Astrocyte (in vitro differentiated cells and primary cell): ENCODE results near the gene BLOC1S4.

Source experiments
- EZH2 ChIP-seq: IDR thresholded peaks from 2 replicates; pipeline ENCODE4 v1.6.1; 2012; ENCODE audit warnings: mild to moderate bottlenecking, low read length, inconsistent platforms; ENCODE audit not compliant: insufficient read depth
- TF ChIP-seq, protein P1 (sequence below): IDR thresholded peaks from 2 replicates; pipeline ENCODE4 v1.5.1; 2011; ENCODE audit warnings: low read depth, mild to moderate bottlenecking, inconsistent platforms, low read length, moderate library complexity; ENCODE audit not compliant: insufficient read depth

DNA sequence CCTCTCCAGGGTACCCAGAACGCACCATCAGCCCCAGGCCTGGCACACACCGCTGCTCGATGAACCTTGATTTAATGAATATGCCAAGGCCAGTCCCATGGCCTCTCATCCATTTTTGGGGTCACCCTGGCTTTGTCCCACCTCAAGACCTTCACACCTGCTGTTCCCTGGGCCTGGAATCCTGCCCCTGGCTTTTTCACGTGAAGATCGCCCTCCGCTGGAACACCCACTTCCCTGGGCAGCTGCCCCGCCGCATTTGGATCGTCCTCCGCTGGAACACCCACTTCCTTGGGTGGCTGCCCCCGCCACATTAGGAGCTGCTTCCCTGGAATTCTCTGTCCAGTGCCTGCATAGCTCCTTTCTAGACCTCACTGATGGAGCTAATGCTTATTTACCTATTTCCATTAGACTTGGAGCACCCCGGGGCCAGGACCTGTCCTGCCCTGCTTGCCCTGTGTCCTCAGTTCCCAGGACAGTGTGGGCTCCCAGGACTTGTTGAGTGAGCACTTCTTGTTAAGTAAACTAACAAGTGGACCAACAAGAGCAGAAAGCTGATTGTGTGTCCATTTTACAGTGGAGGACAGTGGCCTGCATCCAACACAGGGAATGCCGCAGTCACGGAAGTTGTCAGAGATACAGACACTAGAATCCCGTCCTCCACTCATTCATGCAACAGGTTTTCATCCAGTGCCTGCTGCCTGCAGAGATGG is 12.5 kb downstream of the BLOC1S4 start:
- TF ChIP-seq, protein P1, sequence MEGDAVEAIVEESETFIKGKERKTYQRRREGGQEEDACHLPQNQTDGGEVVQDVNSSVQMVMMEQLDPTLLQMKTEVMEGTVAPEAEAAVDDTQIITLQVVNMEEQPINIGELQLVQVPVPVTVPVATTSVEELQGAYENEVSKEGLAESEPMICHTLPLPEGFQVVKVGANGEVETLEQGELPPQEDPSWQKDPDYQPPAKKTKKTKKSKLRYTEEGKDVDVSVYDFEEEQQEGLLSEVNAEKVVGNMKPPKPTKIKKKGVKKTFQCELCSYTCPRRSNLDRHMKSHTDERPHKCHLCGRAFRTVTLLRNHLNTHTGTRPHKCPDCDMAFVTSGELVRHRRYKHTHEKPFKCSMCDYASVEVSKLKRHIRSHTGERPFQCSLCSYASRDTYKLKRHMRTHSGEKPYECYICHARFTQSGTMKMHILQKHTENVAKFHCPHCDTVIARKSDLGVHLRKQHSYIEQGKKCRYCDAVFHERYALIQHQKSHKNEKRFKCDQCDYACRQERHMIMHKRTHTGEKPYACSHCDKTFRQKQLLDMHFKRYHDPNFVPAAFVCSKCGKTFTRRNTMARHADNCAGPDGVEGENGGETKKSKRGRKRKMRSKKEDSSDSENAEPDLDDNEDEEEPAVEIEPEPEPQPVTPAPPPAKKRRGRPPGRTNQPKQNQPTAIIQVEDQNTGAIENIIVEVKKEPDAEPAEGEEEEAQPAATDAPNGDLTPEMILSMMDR = no peak
- no peak for TF ChIP-seq EZH2
